ENCODE results near the gene NEK2. TPM values are rescaled to one million over a fixed set of nuclear protein-coding genes. Genes with fewer than 3 reads are reported as not detected.

Gene NEK2
- total RNA-seq, 1 experiment from 2014 or later = 60.5 TPM

DNA sequence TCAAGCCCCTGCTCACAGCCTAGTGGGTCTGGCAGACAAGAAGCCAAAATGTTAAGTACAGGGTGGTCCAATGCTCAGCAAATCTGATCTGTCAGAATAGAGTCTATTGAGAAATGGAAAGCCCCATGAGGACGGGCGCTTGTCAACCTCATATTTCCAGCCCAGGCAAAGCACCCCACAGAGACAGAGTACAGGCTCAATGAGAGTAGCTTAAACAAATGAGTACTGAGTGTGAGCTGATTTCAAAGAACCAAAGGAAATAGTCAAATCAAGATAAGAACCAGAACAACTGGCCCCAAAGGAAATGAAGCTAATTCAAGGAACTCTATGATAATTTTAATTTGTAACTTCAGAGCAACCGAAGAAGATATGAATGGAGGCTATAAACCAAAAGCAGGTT, 51.9 kb downstream of the NEK2 start:
- CTCF ChIA-PET = no interaction called here

GRCh38 chr1:211621447-211622198, 53.8 kb downstream of the NEK2 start:
- H3K4me3 ChIP-seq = no peak overlapping the region
- H3K27me3 ChIP-seq (ENCODE audit: insufficient read depth, low read depth) = no peaks in the 10 kb centered on the region
- H3K4me1 ChIP-seq (replicated peaks; ENCODE audit: insufficient read depth) = no peaks in the 10 kb centered on the region
- H3K36me3 ChIP-seq (ENCODE audit: low read depth) = no peaks in the 10 kb centered on the region
- BruUV-seq (replicated peaks) = no TSS peak
- H3F3A ChIP-seq (ENCODE audit: insufficient read depth, low read depth) = no peaks in the 10 kb centered on the region
- H3K9me2 ChIP-seq (ENCODE audit: insufficient read depth) = no peaks in the 10 kb centered on the region
- no peak overlapping the region for H3K27ac ChIP-seq
- no peak for TF ChIP-seq EZH2 (IDR thresholded peaks at IDR 0.05; ENCODE audit: low read depth)
- TF ChIP-seq, protein P1, sequence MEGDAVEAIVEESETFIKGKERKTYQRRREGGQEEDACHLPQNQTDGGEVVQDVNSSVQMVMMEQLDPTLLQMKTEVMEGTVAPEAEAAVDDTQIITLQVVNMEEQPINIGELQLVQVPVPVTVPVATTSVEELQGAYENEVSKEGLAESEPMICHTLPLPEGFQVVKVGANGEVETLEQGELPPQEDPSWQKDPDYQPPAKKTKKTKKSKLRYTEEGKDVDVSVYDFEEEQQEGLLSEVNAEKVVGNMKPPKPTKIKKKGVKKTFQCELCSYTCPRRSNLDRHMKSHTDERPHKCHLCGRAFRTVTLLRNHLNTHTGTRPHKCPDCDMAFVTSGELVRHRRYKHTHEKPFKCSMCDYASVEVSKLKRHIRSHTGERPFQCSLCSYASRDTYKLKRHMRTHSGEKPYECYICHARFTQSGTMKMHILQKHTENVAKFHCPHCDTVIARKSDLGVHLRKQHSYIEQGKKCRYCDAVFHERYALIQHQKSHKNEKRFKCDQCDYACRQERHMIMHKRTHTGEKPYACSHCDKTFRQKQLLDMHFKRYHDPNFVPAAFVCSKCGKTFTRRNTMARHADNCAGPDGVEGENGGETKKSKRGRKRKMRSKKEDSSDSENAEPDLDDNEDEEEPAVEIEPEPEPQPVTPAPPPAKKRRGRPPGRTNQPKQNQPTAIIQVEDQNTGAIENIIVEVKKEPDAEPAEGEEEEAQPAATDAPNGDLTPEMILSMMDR (conservative IDR thresholded peaks at IDR 0.05) = no peak
- no peak overlapping the region for H2AFZ ChIP-seq
- no peaks in the 10 kb centered on the region for H4K20me1 ChIP-seq (ENCODE audit: insufficient read depth)
- POLR2A ChIA-PET (ENCODE audit: unreplicated experiment) = no interaction called here
- intact Hi-C loops (cut with micrococcal nuclease; ENCODE audit: unreplicated experiment) = no loop called here
- no peaks in the 10 kb centered on the region for H3K9me3 ChIP-seq (ENCODE audit: insufficient read depth, low read depth)
- CTCF ChIA-PET = interaction anchor here (0.7 kb wide), 1 partner anchor 41 kb away, joined by 5 read pairs; no protein-coding TSS in a partner anchor
- H3K79me2 ChIP-seq (ENCODE audit: low read depth) = no peaks in the 10 kb centered on the region
- H3K4me2 ChIP-seq = no peak overlapping the region
- no peak for DNase-seq

More for the DNA sequence above, 51.9 kb downstream of the NEK2 start:
- Histone ChIP-seq H2AFZ (no peak overlapping the region), H3K4me3 (no peak overlapping the region), H3K9me3 (ENCODE audit: insufficient read depth, low read depth) (no peaks in the 10 kb centered on the region), H3K9me2 (ENCODE audit: insufficient read depth) (no peaks in the 10 kb centered on the region), H3K79me2 (ENCODE audit: low read depth) (no peaks in the 10 kb centered on the region), H3K4me1 (replicated peaks; ENCODE audit: insufficient read depth) (no peaks in the 10 kb centered on the region), H3K27ac (no peak overlapping the region), H3K27me3 (ENCODE audit: insufficient read depth, low read depth) (no peaks in the 10 kb centered on the region), H3K4me2 (no peak overlapping the region), H3F3A (ENCODE audit: insufficient read depth, low read depth) (no peaks in the 10 kb centered on the region), H3K36me3 (ENCODE audit: low read depth) (no peaks in the 10 kb centered on the region), H4K20me1 (ENCODE audit: insufficient read depth) (no peaks in the 10 kb centered on the region)
- no peak for DNase-seq
- no peak for TF ChIP-seq EZH2 (IDR thresholded peaks at IDR 0.05; ENCODE audit: low read depth)
- TF ChIP-seq, protein P1 (conservative IDR thresholded peaks at IDR 0.05) = no peak
- POLR2A ChIA-PET (ENCODE audit: unreplicated experiment) = no interaction called here
- BruUV-seq (replicated peaks) = no TSS peak
- intact Hi-C loops (cut with micrococcal nuclease; ENCODE audit: unreplicated experiment) = no loop called here

DNA sequence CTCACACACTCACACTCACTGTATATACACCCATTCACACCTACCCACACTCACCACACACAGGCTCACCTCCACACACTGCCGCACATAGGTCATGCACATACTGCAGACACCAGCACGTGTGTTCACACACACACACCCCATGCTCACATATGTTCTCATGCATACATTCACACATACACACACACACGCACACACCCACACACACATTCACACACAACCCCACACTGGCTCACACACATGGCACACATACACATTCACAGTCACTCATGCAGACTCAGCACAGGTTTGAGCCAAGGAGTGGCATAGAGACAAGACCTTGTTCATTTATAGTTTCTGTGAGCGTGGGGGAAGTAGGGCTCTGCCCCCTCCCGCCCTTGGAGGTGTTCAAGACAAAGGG, 55.3 kb downstream of the NEK2 start:
- H4K20me1 ChIP-seq (ENCODE audit: insufficient read depth) = no peaks in the 10 kb centered on the region
- no peaks in the 10 kb centered on the region for H3K9me2 ChIP-seq (ENCODE audit: insufficient read depth)
- ChIA-PET CTCF (interaction anchor here (1.0 kb wide), 1 partner anchor 20 kb away, joined by 3 read pairs; no protein-coding TSS in a partner anchor), POLR2A (ENCODE audit: unreplicated experiment) (no interaction called here)
- no peaks in the 10 kb centered on the region for H3K9me3 ChIP-seq (ENCODE audit: insufficient read depth, low read depth)
- no peaks in the 10 kb centered on the region for H3K27me3 ChIP-seq (ENCODE audit: insufficient read depth, low read depth)
- H3K36me3 ChIP-seq (ENCODE audit: low read depth) = no peaks in the 10 kb centered on the region
- no peaks in the 10 kb centered on the region for H3K4me1 ChIP-seq (replicated peaks; ENCODE audit: insufficient read depth)
- no peak for TF ChIP-seq EZH2 (IDR thresholded peaks at IDR 0.05; ENCODE audit: low read depth)
- TF ChIP-seq, protein P1 (conservative IDR thresholded peaks at IDR 0.05) = no peak
- intact Hi-C loops (cut with micrococcal nuclease; ENCODE audit: unreplicated experiment) = no loop called here
- no peak overlapping the region for H2AFZ ChIP-seq
- H3K4me2 ChIP-seq = no peak overlapping the region
- DNase-seq = no peak
- H3K27ac ChIP-seq = no peak overlapping the region
- H3K79me2 ChIP-seq (ENCODE audit: low read depth) = no peaks in the 10 kb centered on the region
- no peak overlapping the region for H3K4me3 ChIP-seq
- no peaks in the 10 kb centered on the region for H3F3A ChIP-seq (ENCODE audit: insufficient read depth, low read depth)
- BruUV-seq (replicated peaks) = no TSS peak

All from PC-9 (cell line).